Natural killer cell (primary cell): Measurements from ENCODE around the gene NME9. TPM values are rescaled to one million over a fixed set of nuclear protein-coding genes. Genes with fewer than 3 reads are reported as not detected.

Experiments used
- ATAC-seq, 3 donors: fragments of 150-1000 bp in 2 of 3; fragments of 200-7000 bp in 1 of 3; cut with Tn5 transposase; 1 replicate in 1 of 3; 2 replicates in 2 of 3; pipeline ENCODE4 v1.10.0; 2021; ENCODE audit warnings: mild to moderate bottlenecking in 2 of 3, moderate library complexity in 2 of 3
- DNase-seq, 2 donors: peaks; one replicate each; pipeline versions ENCODE4 v3.0.0 to v3.0.0-alpha.2; 2013 to 2021; ENCODE audit warnings: mixed read lengths in 1 of 2
- H3K27ac ChIP-seq: one replicate; pipeline ENCODE4 v1.5.1; 2013; ENCODE audit warnings: mild to moderate bottlenecking, low read length
- H3K27me3 ChIP-seq: one replicate; pipeline ENCODE4 v1.6.1; 2013; ENCODE audit warnings: low read length; ENCODE audit not compliant: control insufficient read depth, insufficient read depth
- H3K36me3 ChIP-seq: one replicate; pipeline ENCODE4 v1.6.1; 2013; ENCODE audit warnings: low read length; ENCODE audit not compliant: control insufficient read depth, insufficient read depth
- H3K4me1 ChIP-seq: one replicate; pipeline ENCODE4 v1.6.1; 2013; ENCODE audit warnings: low read length; ENCODE audit not compliant: control insufficient read depth, insufficient read depth
- H3K4me3 ChIP-seq: one replicate; pipeline ENCODE4 v1.5.1; 2013; ENCODE audit warnings: low read length
- H3K9me3 ChIP-seq: one replicate; pipeline ENCODE4 v1.6.1; 2013; ENCODE audit warnings: low read length; ENCODE audit not compliant: control insufficient read depth, insufficient read depth
- H3K27ac Mint-ChIP-seq, 2 donors: one replicate each; pipeline ENCODE4 v1.8.0; 2022; ENCODE audit warnings: mild to moderate bottlenecking in 2 of 2, mixed read lengths in 2 of 2, moderate library complexity in 1 of 2
- H3K27me3 Mint-ChIP-seq, 2 donors: one replicate each; pipeline ENCODE4 v1.8.0; 2022; ENCODE audit warnings: low read depth in 2 of 2, mixed read lengths in 2 of 2
- H3K36me3 Mint-ChIP-seq: one replicate; pipeline ENCODE4 v1.8.0; 2022; ENCODE audit warnings: mixed read lengths
- H3K4me1 Mint-ChIP-seq, 2 donors: one replicate each; pipeline ENCODE4 v1.8.0; 2022; ENCODE audit warnings: mixed read lengths in 2 of 2
- H3K4me3 Mint-ChIP-seq: one replicate; pipeline ENCODE4 v1.8.0; 2022; ENCODE audit warnings: mild to moderate bottlenecking, moderate library complexity, mixed read lengths
- H3K9me3 Mint-ChIP-seq, 2 donors: one replicate each; pipeline ENCODE4 v1.8.0; 2022; ENCODE audit warnings: mixed read lengths in 2 of 2
- CTCF ChIP-seq: fragments of 200-600 bp; IDR thresholded peaks from one replicate; pipeline ENCODE4 v1.8.0; 2022; ENCODE audit warnings: antibody characterized with exemption
- WGBS: methylation state at CpG from one replicate; pipeline ENCODE4 v1.1.7; 2013; ENCODE audit warnings: missing lambda C conversion rate; ENCODE audit not compliant: insufficient coverage; 5-methylcytosine and 5-hydroxymethylcytosine counted together
- intact Hi-C: fragments of 100-400 bp; cut with micrococcal nuclease; formaldehyde crosslinking; loops from one replicate; pipeline ENCODE4 v1.14.2; 2022
- total RNA-seq, 4 donors: library from RNA; stranded (reverse); fragments of 120-200 nt in 1 of 4; gene quantifications; one replicate each; pipeline versions ENCODE4 v1.2.3 to v1.2.4, GENCODE V29; 2013 to 2022

Gene NME9
- total RNA-seq, 3 donors from 2014 or later (not counting 1 experiment from before 2014, with no cell fraction given), result not detected

GRCh38 chr3:138374573-138375134 is 45.0 kb upstream of the NME9 start:
- WGBS, result 86% methylated on average over 1 of the region's 2 CpGs
- TF ChIP-seq CTCF, result no peak
- no peaks in the 10 kb centered on the region for H3K4me1 Mint-ChIP-seq
- H3K27me3 Mint-ChIP-seq, result peaks cover 15 to 19% of the 10 kb centered on the region in 2 donors
- no peak overlapping the region for H3K27ac ChIP-seq
- H3K27ac Mint-ChIP-seq, result no peak overlapping the region
- H3K4me3 ChIP-seq, result no peak overlapping the region
- intact Hi-C loops, result no loop called here
- no peaks in the 10 kb centered on the region for H3K9me3 ChIP-seq
- no peak for ATAC-seq
- H3K27me3 ChIP-seq, result no peaks in the 10 kb centered on the region
- H3K36me3 ChIP-seq, result no peaks in the 10 kb centered on the region
- peaks cover under 1% of the 10 kb centered on the region for H3K4me1 ChIP-seq
- no peak overlapping the region for H3K4me3 Mint-ChIP-seq
- no peaks in the 10 kb centered on the region for H3K9me3 Mint-ChIP-seq
- DNase-seq, result no peak
- no peaks in the 10 kb centered on the region for H3K36me3 Mint-ChIP-seq

GRCh38 chr3:138373736-138374094 is 44.1 kb upstream of the NME9 start:
- TF ChIP-seq CTCF, result no peak
- intact Hi-C loops, result no loop called here
- no peaks in the 10 kb centered on the region for H3K36me3 Mint-ChIP-seq

GRCh38 chr3:138373087-138373735 is 43.6 kb upstream of the NME9 start:
- no peak overlapping the region for H3K27ac Mint-ChIP-seq
- Histone ChIP-seq H3K9me3 (no peaks in the 10 kb centered on the region), H3K36me3 (no peaks in the 10 kb centered on the region), H3K4me3 (no peak overlapping the region), H3K27me3 (no peaks in the 10 kb centered on the region), H3K27ac (no peak overlapping the region), H3K4me1 (peaks cover 5% of the 10 kb centered on the region)
- no peaks in the 10 kb centered on the region for H3K9me3 Mint-ChIP-seq
- peaks cover 0 to 4% of the 10 kb centered on the region in 2 donors for H3K4me1 Mint-ChIP-seq
- no peak overlapping the region for H3K4me3 Mint-ChIP-seq
- 93% methylated on average over 7 of the region's 7 CpGs for WGBS
- no peaks in the 10 kb centered on the region for H3K36me3 Mint-ChIP-seq
- DNase-seq (no peak), ATAC-seq (no peak)
- intact Hi-C loops, result no loop called here
- no peak for TF ChIP-seq CTCF
- peaks cover 13 to 19% of the 10 kb centered on the region in 2 donors for H3K27me3 Mint-ChIP-seq

More at GRCh38 chr3:138373736-138374094, 44.1 kb upstream of the NME9 start:
- DNase-seq, result no peak
- H3K27ac ChIP-seq, result no peak overlapping the region
- peaks cover 15 to 19% of the 10 kb centered on the region in 2 donors for H3K27me3 Mint-ChIP-seq
- peaks cover 0 to 4% of the 10 kb centered on the region in 2 donors for H3K4me1 Mint-ChIP-seq
- H3K4me3 ChIP-seq, result no peak overlapping the region
- H3K27ac Mint-ChIP-seq, result no peak overlapping the region
- no peak overlapping the region for H3K4me3 Mint-ChIP-seq
- no peaks in the 10 kb centered on the region for H3K9me3 Mint-ChIP-seq
- 98% methylated on average over 5 of the region's 5 CpGs for WGBS
- H3K4me1 ChIP-seq, result peaks cover 5% of the 10 kb centered on the region
- H3K36me3 ChIP-seq, result no peaks in the 10 kb centered on the region
- H3K27me3 ChIP-seq, result no peaks in the 10 kb centered on the region
- ATAC-seq, result no peak
- H3K9me3 ChIP-seq, result no peaks in the 10 kb centered on the region
